DOHH2 (cell line): ENCODE data around the gene GCLC.

Experiments used
- EZH2phosphoT487 ChIP-seq: fragments of 200-600 bp; sonication (generic); IDR thresholded peaks from 2 replicates; pipeline ENCODE4 v1.6.1; 2017; ENCODE audit warnings: borderline replicate concordance, mild to moderate bottlenecking, antibody characterized with exemption, low read length, moderate library complexity, mixed read lengths
- TF ChIP-seq, protein P1 (sequence below): fragments of 200-600 bp; sonication (generic); IDR thresholded peaks from one replicate; pipeline ENCODE4 v1.5.1; 2014; ENCODE audit warnings: antibody characterized with exemption, mild to moderate bottlenecking, low read depth, low read length; ENCODE audit not compliant: poor library complexity, severe bottlenecking

DNA sequence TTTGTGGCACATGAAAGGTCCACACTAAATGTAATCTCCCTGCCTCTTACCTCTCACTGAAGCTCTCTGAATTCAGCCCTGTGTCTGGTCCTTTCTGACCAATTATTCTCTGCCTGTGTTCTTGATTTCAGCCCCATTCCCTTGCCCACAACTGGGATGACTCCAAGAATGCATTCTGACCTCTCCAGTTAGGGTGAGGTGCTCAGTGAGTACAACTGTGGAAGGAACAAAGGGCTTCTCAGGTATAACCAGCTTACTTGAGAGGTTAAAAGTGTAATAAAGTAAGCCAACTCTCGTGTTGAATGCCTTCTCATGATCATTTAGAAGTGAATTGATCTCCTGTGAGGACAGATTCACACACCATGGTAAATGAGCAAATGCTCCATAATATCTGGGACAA, 88.1 kb downstream of the GCLC start:
- TF ChIP-seq, protein P1, sequence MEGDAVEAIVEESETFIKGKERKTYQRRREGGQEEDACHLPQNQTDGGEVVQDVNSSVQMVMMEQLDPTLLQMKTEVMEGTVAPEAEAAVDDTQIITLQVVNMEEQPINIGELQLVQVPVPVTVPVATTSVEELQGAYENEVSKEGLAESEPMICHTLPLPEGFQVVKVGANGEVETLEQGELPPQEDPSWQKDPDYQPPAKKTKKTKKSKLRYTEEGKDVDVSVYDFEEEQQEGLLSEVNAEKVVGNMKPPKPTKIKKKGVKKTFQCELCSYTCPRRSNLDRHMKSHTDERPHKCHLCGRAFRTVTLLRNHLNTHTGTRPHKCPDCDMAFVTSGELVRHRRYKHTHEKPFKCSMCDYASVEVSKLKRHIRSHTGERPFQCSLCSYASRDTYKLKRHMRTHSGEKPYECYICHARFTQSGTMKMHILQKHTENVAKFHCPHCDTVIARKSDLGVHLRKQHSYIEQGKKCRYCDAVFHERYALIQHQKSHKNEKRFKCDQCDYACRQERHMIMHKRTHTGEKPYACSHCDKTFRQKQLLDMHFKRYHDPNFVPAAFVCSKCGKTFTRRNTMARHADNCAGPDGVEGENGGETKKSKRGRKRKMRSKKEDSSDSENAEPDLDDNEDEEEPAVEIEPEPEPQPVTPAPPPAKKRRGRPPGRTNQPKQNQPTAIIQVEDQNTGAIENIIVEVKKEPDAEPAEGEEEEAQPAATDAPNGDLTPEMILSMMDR, result no peak
- no peak for TF ChIP-seq EZH2phosphoT487
